Uterus (tissue), 2 donors: ENCODE results near the gene IL16.

ENCODE experiments used
- CTCF ChIP-seq, 4 experiments: fragments of 200-600 bp in 2 of 4; fragments of 450-650 bp in 2 of 4; sonication (generic) in 2 of 4; IDR thresholded peaks; one replicate each; pipeline ENCODE4 v1.5.1; 2016 to 2019; ENCODE audit warnings: antibody characterized with exemption in 4 of 4, mild to moderate bottlenecking in 2 of 4, moderate library complexity in 1 of 4
- POLR2A ChIP-seq, 2 donors: fragments of 450-650 bp; IDR thresholded peaks; one replicate each; pipeline ENCODE4 v1.6.1; 2016; ENCODE audit warnings: antibody characterized with exemption in 2 of 2, mild to moderate bottlenecking in 1 of 2, moderate library complexity in 1 of 2

GRCh38 chr15:81191701-81192100, 5.0 kb upstream of the IL16 start:
- TF ChIP-seq CTCF (IDR thresholded peaks at IDR 0.05) (no peak), POLR2A (IDR thresholded peaks at IDR 0.05) (no peak)
